Fibroblast of upper back skin (primary cell): ENCODE data around the gene CUL4A.
A peak's percentile ranks its signal among the peaks of the same experiment; 100 is the strongest.

ENCODE experiments used
- DNase-seq: peaks from one replicate; pipeline ENCODE4 v3.0.0-alpha.2; 2013

Gene CUL4A

GRCh38 chr13:113208421-113209335 lies 735 bp upstream of the CUL4A start, which contains the start of gene PCID2:
Gene PCID2, minus strand, starts transcription at chr13:113208669. Its CDS starts 35 bp downstream, at chr13:113208634.
- DNase-seq: peak; percentile 85

- no peak for DNase-seq
These were observed 477 bp downstream of the CUL4A start for GRCh38 chr13:113209759-113210421.

GRCh38 chr13:113210833-113211232 lies 1.4 kb downstream of the CUL4A start:
- DNase-seq: no peak

- no peak for DNase-seq
These were observed 2.4 kb downstream of the CUL4A start for GRCh38 chr13:113211774-113212173.

- peak; percentile 58 for DNase-seq
These were observed 7.0 kb downstream of the CUL4A start for GRCh38 chr13:113216254-113217048.

- DNase-seq: no peak
These were observed 9.2 kb downstream of the CUL4A start for GRCh38 chr13:113218586-113218985.

- no peak for DNase-seq
These were observed 10.0 kb downstream of the CUL4A start for GRCh38 chr13:113219256-113219940.

GRCh38 chr13:113220141-113220598 lies 10.8 kb downstream of the CUL4A start:
- DNase-seq: no peak

GRCh38 chr13:113220877-113221276 lies 11.5 kb downstream of the CUL4A start:
- no peak for DNase-seq

- DNase-seq: no peak
These were observed 13.7 kb downstream of the CUL4A start for GRCh38 chr13:113223070-113223469.

GRCh38 chr13:113224486-113224885 lies 15.1 kb downstream of the CUL4A start:
- DNase-seq: no peak

- no peak for DNase-seq
These were observed 16.1 kb downstream of the CUL4A start for GRCh38 chr13:113225515-113225914.

GRCh38 chr13:113226873-113227450 lies 17.5 kb downstream of the CUL4A start:
- DNase-seq: no peak

GRCh38 chr13:113229161-113229560 lies 19.7 kb downstream of the CUL4A start:
- no peak for DNase-seq

- no peak for DNase-seq
These were observed 20.4 kb downstream of the CUL4A start for GRCh38 chr13:113229791-113230190.

- no peak for DNase-seq
These were observed 22.1 kb downstream of the CUL4A start for GRCh38 chr13:113231306-113232207.

GRCh38 chr13:113232208-113233003 lies 23.0 kb downstream of the CUL4A start:
- DNase-seq: no peak

- no peak for DNase-seq
These were observed 23.7 kb downstream of the CUL4A start for GRCh38 chr13:113233101-113233500.

GRCh38 chr13:113238536-113238935 lies 29.1 kb downstream of the CUL4A start:
- DNase-seq: no peak

GRCh38 chr13:113239357-113239756 lies 29.9 kb downstream of the CUL4A start:
- no peak for DNase-seq
